NK-92 (cell line): ENCODE measurements around the gene NUCB1.
"Not testable (repeated sequence)": the region's sequence is repeated elsewhere in the genome, so short reads cannot be mapped to it uniquely, and the experiment has no call there.

Experiments
- DNase-seq: peaks from one replicate; lab custom pipeline; 2025; ENCODE audit not compliant: unreplicated experiment; lab: John Stamatoyannopoulos, UW

The NUCB1 gene

DNA sequence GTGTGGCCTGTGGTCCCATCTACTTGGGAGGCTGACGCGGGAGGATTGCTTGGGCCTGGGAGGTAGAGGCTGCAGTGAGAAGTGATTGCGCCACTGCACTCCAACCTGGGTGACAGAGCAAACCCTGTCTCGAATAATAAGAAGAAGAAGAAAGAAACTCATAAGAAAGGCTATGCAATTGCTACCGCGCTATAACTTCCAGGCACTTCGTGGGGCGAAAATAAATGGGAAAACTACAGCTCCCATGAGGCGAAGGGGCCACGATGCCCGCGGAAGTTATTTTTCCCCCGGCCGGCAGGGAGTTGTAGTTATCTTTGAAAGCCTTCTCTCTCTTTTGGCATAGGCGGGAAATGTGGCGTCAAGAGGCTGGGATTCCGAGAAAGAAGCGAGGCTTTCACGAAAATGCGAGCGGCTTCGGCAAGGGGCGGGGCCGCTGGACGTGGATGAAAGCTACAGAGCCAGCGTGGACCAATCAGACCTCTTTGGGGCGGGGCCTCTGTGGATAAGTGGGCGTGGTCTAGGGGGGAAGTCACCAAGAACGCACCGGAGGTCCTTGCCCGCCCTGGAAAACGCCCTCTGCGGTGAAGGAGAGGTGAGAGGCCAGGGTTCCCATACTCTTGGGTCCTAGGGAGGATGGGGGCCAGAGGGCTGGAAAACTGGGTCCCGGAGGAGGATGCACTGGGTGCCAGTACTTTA is at the start of gene NUCB1:
NUCB1 (plus strand) TSS at position 532 of the 696 bp plus-strand sequence. CDS start 485 bp downstream, outside the sequence.
- DNase-seq, result peak; percentile 95

DNA sequence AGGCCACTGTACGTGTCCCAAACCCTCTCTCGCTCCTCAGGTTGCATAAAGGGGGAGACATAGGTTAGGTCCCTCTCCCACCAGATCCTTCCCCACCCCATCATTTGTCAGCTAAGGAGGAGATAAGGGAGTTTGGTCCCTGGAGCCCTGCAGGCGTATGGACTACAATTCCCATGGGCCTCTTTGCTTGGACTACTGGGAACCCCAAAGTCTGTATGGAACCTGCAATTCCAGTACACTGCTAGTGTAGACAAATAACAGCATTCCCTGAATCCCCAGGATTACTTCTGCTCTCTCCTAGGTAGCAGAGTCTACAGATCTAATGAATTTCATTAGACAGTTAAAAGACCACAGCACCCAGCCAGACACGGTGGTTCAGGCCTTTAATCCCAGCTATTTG is 47.8 kb upstream of the NUCB1 start:
- no peak for DNase-seq

DNA sequence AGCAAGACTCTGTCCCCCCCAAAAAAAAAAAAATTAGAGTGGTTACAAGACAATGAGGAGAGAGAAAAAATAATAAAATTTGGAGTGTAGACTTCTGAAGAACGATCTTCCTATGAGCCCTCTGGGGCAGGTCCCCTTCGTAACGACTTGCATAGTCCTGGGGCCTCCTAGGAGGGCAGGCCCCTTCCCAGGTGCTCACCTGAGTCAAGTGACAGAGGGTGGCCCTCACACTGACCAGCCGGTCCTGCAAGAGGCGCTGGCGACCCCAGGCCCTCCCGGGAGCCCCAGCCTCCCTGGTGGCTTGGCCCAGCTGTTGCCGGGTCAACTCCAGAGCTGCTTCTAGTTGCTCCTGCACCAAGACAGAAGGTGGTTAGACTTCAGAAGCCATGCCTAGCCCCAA is 46.6 kb upstream of the NUCB1 start:
- no peak for DNase-seq

DNA sequence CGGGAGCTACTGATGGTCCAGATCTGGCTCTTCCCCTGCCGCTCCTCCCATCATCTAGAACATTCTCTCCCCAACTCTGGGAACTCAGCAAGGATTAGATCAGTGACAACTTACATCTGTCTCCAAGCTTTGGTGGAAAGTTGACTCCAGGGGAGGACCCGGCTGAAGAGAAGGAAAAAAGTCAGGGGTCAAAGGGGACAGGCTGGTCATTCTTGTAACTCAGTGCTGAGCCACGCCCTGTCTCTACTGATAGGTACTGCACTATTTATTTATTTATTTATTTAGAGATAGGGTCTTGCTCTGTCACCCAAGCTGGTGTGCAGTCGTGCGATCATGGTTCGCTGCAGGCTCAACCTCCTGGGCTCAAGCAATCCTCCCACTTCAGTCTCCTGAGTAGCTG is 46.0 kb upstream of the NUCB1 start:
- DNase-seq, result no peak

DNA sequence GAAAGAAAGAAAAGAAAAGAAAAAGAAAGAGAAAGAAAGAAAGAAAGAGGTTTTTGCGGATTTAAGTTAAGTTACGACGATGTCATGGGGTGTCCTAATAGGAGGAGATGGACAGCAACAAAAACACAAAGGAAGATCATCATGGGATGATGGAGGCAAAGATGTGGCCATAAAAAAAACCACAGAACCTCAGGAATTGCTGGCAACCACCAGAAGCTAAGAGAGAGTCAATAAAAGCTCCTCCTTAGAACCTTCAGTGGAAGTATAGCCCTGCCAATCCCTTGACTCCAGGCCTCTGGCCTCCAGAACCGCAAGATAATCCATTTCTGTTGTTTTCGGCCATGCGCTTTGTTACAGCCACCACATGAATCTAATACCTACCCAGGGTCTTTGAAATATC is 43.2 kb upstream of the NUCB1 start:
- DNase-seq, result no peak

DNA sequence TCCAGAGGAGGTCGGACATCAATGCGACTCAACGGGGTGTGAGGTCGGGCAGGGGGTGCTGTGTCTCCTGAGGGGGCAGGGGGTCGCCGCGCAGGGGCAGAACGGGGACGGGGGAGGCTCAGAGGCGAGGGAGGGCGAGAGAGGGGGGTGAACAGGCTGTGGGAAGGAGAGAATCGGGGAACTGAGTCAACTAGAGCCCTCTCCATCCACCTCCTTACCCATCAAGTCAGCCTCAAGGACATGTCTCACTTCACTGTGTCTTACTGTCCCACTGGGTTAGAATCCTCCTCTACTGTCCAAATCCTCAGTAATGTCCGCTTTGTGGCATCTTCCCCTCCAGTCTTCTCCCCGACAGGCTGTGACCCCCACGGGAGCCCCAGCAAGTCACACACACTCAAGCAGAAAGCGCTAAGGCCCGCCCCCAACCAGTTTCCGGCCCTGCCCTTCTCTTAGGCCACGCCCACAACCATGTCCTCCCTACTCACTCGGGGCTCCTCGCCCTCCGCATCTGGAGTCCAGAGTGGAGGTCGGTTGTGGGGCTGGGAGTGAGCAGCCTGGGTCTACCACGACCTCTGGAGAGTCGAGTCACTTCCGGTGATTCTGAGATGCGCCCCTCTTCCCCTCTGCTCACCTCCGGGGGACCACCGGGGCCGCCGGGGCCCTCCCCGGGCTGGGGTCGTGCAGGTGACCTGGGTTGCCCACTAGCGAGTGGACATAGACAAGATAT is 41.0 kb upstream of the NUCB1 start:
- no peak for DNase-seq

DNA sequence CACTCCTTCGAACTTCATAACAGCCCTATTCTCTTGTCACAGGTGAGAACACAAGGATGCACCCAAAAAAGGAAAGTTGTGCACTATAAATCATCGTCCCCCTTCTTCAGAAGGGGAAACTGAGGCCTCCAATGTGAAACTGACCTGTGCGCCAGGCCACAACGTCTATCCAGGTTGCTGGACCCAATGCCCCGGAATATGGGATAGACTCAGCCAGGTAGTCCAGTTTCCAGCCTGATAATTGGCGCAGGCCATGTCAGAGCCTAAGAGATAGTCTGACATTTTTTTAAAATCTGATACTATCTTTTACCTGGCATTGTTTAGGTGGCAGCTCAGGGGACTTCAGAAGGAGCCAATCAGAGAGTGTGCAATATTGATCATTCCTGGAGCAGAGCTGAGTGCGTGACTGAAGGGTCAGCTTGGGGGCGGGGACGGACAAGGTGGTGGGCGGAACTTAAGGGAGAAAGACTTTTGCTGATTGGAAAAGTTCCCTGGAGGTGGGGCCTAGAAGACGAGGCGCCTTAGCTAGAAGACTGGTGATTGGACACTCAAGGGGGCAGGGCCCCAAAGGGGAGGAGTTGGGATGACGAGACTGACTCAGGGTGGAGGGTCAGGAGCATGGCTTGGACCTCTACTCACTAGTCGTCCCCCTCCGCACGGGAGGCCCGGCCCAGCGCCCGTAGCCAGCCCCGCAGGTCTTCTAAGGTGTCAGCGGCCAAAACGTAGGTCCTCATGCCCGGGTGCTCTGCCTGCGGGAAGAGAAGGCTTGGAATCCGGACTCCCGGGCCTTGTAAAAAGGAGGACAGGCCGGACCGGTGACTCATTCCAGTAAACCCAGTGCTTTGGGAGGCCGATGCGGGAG is 40.2 kb upstream of the NUCB1 start:
- no peak for DNase-seq

DNA sequence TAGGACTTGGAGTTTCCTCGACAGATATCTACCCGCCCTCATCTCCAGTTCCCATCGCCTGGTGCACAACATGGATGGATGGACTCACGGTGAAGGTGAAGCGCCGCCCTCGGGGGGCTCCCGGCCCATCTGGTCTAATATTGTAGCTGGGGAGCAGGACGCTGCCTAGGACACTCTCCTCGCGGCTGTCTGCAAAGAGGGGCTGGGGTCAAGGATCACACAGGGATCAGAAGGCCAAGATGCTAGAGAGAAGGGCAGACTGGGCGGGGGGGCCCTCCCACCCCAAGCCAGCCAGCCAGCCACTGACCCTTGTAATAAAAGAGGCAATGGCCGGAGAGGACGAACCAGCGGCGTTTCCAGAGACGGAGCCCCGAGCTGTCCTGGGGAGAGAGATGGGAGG is 38.8 kb upstream of the NUCB1 start:
- no peak for DNase-seq

DNA sequence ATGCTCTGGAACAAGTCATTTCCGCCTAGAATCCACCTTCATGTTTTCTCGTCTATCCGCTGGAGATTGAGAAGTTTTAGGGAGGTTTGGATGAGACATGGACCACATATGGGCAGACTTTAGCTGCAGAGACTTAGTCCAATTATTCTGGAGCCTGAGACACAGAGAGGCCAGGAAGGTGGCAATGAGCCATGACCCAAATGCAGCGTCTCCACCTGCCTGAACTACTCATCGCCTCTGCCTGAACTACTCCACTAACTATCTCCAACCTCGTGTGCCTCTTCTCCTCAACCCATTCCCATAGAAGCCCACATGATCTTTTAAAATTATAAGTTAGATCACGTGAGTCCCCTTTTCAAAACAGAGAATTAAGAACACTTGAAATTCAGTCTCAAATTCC is 37.3 kb upstream of the NUCB1 start:
- DNase-seq, result no peak

DNA sequence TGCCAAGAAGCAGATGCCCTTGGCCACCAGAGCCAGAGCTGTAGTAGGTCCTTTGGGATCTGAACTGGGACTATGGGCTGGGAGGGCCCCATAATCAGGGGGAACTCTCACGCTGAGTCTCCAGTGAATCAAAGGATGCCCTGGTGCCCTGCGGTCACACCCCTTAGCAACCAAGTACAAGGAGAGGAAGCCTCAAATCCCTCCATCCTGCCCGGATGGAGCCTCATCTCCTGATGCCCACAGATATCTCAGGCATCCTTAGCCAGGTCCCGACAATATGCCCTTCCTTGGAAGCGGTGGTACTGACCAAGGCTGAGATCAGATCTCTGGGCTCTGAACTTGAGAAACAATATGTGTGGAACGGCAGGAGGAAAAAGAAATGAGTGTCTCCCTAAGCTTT is 33.4 kb upstream of the NUCB1 start:
- no peak for DNase-seq

DNA sequence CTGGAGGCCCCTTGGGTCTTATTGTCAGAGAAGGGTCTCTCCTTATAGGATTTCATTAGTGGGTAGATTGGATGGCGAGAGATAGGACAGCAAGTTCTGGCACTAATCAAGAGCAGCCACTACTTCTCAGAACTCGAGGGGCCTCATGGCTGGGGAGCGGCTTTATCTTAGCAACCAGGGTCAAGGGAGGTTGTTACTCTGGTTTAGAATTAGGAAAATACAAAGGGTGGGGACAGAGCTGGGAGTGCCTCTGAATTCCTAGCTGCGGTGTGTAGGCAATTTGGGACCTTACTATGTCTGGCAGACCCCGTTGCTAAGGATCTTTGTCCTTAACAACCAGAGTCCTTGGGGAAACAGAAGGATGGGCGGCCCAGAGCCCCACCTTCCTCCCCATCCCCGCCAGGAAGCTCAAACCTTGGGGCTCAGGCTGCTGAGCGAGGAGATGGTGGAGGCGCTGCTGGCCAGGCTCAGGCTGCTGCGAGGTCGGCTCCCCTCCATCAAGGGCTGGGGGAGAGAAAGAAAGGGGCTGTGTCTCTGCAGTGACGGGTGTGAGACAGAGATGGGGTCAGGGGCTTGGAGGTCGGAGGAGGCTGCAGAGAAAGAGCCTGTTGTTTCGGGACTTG is 32.9 kb upstream of the NUCB1 start:
- DNase-seq, result no peak

DNA sequence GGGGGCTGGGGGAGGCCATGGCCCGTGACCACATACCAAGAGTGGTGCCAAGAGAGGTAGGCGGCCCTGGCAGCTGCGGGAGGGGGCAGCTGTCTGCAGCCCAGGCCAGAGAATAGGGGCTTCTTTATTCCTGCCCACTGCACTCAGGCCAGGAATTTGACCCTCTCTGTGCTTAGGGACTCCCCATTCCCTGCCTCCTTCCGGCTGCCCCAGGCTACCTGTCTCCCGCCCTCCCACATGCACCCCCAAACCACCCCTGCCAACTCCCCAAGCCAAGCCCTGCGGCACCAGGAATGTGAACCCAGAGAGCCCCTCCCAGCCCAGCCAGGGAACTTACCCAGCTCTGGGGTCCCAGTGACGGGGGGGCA is 32.4 kb upstream of the NUCB1 start:
- DNase-seq, result no peak

DNA sequence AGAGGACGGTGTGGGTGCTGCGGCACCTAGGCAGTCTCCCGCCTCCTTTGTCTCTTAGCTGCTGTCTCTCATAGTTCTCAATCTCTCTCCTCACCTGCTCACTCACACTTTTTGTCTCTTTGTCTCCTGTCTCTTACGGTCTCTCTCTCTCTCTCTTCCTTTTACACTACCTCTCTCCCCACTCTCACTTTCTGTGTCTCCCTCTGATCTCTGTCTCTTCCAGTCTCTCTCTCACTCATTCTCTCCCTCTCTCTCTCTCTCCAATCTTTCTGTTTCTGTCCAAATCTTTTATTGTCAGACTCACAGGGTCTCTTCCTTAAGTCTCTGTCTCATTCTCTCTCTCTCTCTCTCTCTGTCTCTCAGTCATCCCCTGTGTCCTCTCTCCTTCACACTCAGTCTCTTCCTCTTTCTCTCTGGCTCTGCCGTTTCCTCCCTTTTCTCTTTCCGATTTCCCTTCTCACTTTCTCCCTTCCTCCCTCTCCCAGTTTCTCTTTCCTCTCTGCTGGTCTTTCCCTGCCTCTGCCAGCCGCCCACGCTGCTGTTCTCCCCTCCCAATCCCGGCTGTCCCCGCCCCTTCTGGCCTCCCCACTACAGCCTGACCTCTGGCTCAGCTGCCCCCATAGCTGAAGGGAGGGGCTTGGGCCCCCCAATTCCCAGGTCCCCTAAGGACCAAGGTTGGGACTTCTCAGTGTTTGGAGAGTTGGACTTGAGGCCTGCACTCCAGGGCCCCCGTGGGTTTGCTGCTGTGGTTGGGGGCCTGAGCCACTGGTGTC is 31.8 kb upstream of the NUCB1 start, which contains the start of gene PLEKHA4:
PLEKHA4 (minus strand) TSS at position 504 of the 773 bp plus-strand sequence. CDS start 997 bp downstream, outside the sequence.
- no peak for DNase-seq

DNA sequence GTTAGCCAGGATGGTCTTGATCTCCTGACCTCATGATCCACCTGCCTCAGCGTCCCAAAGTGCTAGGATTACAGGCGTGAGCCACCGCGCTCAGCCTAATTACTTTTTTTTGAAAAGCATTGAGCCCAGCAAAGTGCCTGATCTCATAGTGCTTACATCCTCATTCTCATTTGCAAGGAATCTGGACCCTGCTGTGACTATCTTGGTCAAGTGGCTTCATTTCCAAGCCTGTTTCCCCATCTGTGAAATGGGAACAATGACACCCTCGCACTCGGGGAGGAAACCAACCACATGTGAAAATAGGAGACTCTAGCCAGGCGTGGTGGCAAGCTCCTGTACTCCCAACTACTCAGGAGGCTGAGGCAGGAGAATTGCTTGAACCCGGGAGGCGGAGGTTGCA is 30.1 kb upstream of the NUCB1 start:
- DNase-seq, result no peak

DNA sequence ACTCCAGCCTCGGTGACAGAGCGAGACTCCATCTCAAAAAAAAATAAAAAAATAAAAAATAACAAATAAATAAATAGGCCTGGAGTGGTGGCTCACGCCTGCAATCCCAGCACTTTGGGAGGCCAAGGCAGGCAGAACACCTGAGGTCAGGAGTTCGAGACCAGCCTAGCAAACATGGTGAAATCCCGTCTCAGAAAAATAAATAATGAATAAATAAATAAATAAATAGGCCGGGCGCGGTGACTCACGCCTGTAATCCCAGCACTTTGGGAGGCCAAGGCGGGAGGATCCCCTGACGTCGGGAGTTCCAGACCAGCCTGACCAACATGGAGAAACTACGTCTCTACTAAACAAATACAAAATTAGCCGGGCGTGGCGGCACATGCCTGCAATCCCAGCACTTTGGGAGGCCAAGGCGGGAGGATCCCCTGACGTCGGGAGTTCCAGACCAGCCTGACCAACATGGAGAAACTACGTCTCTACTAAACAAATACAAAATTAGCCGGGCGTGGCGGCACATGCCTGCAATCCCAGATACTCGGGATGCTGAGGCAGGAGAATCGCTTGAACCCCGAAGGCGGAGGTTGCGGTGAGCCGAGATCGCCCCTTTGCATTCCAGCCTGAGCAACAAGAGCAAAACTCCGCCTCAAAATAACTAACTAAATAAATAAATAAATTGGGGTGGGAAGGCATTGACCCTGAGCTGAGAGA is 28.5 kb upstream of the NUCB1 start:
- DNase-seq, result not testable (repeated sequence)

DNA sequence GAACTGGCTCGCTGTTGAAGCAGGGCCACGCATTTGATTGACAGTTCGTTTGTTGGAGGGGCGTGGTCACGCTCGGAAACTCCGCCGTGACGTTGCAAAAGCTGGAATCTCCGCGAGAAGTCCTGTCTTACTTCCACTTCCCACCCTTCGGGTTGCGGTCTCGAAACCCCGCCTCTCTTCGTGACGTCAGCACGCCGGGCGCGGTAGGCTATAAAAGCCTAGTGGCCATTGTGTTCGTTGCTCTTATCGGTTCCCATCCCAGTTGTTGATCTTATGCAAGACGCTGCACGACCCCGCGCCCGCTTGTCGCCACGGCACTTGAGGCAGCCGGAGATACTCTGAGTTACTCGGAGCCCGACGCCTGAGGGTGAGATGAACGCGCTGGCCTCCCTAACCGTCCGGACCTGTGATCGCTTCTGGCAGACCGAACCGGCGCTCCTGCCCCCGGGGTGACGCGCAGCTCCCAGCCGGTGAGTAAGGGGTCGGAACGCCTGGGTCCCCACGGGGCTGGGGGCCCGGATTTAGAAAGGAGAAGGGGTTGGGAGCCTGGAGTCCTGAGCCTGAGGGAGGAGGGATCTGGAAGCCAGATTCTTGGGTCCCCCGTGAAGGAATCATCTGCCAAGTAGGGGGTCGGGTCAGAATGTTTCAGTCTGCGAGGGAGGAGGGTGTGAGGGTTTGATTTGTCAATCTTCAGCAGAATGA is 27.8 kb upstream of the NUCB1 start, which contains the start of gene PPP1R15A:
PPP1R15A (plus strand) TSS at position 240 of the 702 bp plus-strand sequence. CDS start 813 bp downstream, outside the sequence.
- peak; percentile 93 for DNase-seq

DNA sequence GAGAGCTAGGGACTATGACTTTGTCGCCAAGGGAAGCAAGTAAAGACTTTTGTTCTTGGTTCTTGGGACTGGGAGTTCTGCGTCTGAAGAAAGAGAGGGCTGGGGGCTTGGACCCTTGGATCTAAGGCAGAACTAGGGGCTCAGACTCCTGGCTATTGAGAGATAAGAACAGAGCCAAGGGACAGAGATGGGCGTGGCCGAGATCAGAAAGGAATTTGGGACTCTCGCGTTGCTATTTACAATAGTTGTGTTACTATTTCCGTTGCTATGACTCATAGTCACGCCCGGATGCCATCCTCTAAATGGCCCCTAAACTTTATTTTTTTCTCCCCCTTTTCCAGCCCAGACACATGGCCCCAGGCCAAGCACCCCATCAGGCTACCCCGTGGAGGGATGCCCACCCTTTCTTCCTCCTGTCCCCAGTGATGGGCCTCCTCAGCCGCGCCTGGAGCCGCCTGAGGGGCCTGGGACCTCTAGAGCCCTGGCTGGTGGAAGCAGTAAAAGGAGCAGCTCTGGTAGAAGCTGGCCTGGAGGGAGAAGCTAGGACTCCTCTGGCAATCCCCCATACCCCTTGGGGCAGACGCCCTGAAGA is 27.1 kb upstream of the NUCB1 start:
- DNase-seq, result no peak

DNA sequence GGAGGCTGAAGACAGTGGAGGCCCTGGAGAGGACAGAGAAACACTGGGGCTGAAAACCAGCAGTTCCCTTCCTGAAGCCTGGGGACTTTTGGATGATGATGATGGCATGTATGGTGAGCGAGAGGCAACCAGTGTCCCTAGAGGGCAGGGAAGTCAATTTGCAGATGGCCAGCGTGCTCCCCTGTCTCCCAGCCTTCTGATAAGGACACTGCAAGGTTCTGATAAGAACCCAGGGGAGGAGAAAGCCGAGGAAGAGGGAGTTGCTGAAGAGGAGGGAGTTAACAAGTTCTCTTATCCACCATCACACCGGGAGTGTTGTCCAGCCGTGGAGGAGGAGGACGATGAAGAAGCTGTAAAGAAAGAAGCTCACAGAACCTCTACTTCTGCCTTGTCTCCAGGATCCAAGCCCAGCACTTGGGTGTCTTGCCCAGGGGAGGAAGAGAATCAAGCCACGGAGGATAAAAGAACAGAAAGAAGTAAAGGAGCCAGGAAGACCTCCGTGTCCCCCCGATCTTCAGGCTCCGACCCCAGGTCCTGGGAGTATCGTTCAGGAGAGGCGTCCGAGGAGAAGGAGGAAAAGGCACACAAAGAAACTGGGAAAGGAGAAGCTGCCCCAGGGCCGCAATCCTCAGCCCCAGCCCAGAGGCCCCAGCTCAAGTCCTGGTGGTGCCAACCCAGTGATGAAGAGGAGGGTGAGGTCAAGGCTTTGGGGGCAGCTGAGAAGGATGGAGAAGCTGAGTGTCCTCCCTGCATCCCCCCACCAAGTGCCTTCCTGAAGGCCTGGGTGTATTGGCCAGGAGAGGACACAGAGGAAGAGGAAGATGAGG is 26.4 kb upstream of the NUCB1 start:
- DNase-seq, result no peak
